ENCODE results near the gene KLHL29. TPM values are rescaled to one million over a fixed set of nuclear protein-coding genes. Genes with fewer than 3 reads are reported as not detected.

Gene KLHL29
- total RNA-seq, 1 donor from 2014 or later: 5.0 TPM

DNA sequence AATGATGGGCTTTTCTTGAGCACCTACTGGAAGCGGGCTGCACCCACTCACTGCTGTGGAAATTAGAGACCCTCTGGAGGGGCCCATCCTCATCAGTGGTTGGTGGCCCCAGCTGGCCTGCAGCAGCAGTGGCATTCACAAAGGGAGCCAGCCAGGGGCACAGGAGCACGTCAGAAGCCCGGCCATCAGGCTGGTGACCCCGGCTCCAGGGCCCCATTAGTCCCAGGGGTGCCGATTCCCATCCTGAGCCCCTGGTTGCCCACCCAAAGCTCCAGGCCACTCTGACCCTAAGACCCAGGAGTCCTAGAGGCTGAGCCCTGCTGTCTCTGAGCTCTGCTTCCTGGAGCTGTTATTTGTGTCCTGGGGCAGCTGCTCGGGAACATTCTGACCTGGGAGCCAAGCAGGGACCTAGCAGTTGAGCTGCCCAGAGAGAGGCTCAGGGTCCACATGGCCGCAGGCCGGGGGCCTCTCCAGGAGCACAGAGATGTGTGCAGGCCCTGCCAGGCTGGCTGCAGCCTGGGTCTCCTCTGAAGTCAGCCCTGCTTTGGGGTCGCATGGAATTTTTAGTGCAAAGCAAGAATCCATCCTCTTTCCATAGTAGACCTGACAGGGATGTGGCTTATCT lies 207.2 kb downstream of the KLHL29 start:
- Histone ChIP-seq H3K36me3 (ENCODE audit: control insufficient read depth, insufficient read depth, low read length) (no peaks in the 10 kb centered on the region), H3K27me3 (ENCODE audit: control insufficient read depth, insufficient read depth, low read length) (no peaks in the 10 kb centered on the region), H3K4me3 (ENCODE audit: low read depth, low read length) (no peak overlapping the region)
- DNase-seq (ENCODE audit: low read depth) (no peak), FAIRE-seq (no peak)
- no peak for TF ChIP-seq CTCF (IDR thresholded peaks at IDR 0.05; ENCODE audit: insufficient read depth, low read length, severe bottlenecking)

- DNase-seq (ENCODE audit: low read depth) (no peak), FAIRE-seq (no peak)
Observed at GRCh38 chr2:23592898-23593751, 208.1 kb downstream of the KLHL29 start.

GRCh38 chr2:23593752-23594459 lies 208.9 kb downstream of the KLHL29 start:
- peak; percentile 22 for DNase-seq (ENCODE audit: low read depth)
- FAIRE-seq: no peak
- no peak for TF ChIP-seq CTCF (IDR thresholded peaks at IDR 0.05; ENCODE audit: insufficient read depth, low read length, severe bottlenecking)
- no peaks in the 10 kb centered on the region for H3K36me3 ChIP-seq (ENCODE audit: control insufficient read depth, insufficient read depth, low read length)
- no peaks in the 10 kb centered on the region for H3K27me3 ChIP-seq (ENCODE audit: control insufficient read depth, insufficient read depth, low read length)
- H3K4me3 ChIP-seq (ENCODE audit: low read depth, low read length): no peak overlapping the region

More at GRCh38 chr2:23592898-23593751, 208.1 kb downstream of the KLHL29 start:
- no peaks in the 10 kb centered on the region for H3K36me3 ChIP-seq (ENCODE audit: control insufficient read depth, insufficient read depth, low read length)
- no peak overlapping the region for H3K4me3 ChIP-seq (ENCODE audit: low read depth, low read length)
- no peak for TF ChIP-seq CTCF (IDR thresholded peaks at IDR 0.05; ENCODE audit: insufficient read depth, low read length, severe bottlenecking)
- no peaks in the 10 kb centered on the region for H3K27me3 ChIP-seq (ENCODE audit: control insufficient read depth, insufficient read depth, low read length)

DNA sequence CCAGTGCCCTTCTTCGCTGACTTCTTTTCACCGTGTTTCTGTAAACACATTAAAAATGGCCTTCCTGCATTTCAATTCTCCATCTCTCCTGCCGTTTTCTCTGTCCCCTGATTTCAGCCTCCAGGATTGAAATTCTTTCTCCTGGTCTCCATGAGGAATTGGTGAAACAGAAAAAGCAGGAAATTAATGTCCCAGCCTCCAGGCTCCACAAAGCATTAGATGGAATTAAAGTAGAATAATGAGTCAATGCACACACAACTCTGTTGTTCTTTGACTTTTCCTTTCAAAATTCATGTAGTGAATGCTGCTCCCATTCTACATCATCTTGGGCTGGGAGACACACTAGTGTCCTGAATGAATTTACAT lies 209.5 kb downstream of the KLHL29 start:
- Histone ChIP-seq H3K4me3 (ENCODE audit: low read depth, low read length) (no peak overlapping the region), H3K36me3 (ENCODE audit: control insufficient read depth, insufficient read depth, low read length) (no peaks in the 10 kb centered on the region), H3K27me3 (ENCODE audit: control insufficient read depth, insufficient read depth, low read length) (no peaks in the 10 kb centered on the region)
- DNase-seq (ENCODE audit: low read depth) (no peak), FAIRE-seq (no peak)
- TF ChIP-seq CTCF (IDR thresholded peaks at IDR 0.05; ENCODE audit: insufficient read depth, low read length, severe bottlenecking): no peak

DNA sequence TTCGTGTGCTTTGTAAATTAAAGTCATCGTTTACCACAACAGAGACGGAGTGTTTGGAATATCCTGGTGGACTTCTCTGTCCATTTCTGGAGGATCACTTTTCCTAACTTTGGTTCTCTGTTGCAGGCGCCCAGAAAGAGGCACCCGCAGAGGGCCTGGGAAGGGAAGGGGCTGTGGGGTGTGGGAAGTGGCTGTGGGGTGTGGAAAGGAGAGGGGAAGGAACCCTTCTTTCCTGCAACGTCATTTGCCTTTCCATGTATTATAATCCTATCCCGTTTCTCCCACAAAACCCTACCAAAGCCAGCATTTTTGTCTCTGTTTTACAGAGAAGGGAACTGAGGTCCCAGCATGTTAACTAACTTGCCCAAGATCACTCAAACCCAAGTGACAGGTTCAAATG lies 210.0 kb downstream of the KLHL29 start:
- DNase-seq (ENCODE audit: low read depth) (no peak), FAIRE-seq (no peak)
- Histone ChIP-seq H3K4me3 (ENCODE audit: low read depth, low read length) (no peak overlapping the region), H3K27me3 (ENCODE audit: control insufficient read depth, insufficient read depth, low read length) (no peaks in the 10 kb centered on the region), H3K36me3 (ENCODE audit: control insufficient read depth, insufficient read depth, low read length) (no peaks in the 10 kb centered on the region)
- TF ChIP-seq CTCF (IDR thresholded peaks at IDR 0.05; ENCODE audit: insufficient read depth, low read length, severe bottlenecking): no peak
